K562 (cell line): ENCODE results near the gene PATE4. TPM values are rescaled to one million over a fixed set of nuclear protein-coding genes. Genes with fewer than 3 reads are reported as not detected.
A peak's percentile ranks its signal among the peaks of the same experiment; 100 is the strongest.

ENCODE experiments used
- ARID1B ChIP-seq: fragments of 450-650 bp; IDR thresholded peaks from 2 replicates; pipeline ENCODE4 v1.6.1; 2016; ENCODE audit warnings: antibody characterized with exemption, mild to moderate bottlenecking, inconsistent platforms
- CBFA2T3 ChIP-seq: fragments of 450-650 bp; IDR thresholded peaks from 2 replicates; pipeline ENCODE4 v1.6.1; 2017
- HEY1 ChIP-seq: fragments of 250-450 bp; sonication (Bioruptor Pico); IDR thresholded peaks from 2 replicates; pipeline ENCODE4 v1.5.0; 2020; ENCODE audit warnings: mild to moderate bottlenecking, moderate library complexity, borderline replicate concordance
- MTA2 ChIP-seq: fragments of 450-650 bp; IDR thresholded peaks from 2 replicates; pipeline ENCODE4 v1.6.1; 2016; ENCODE audit warnings: low read depth
- MXI1 ChIP-seq: IDR thresholded peaks from 2 replicates; pipeline ENCODE4 v1.6.1; 2011; ENCODE audit warnings: low read depth, mild to moderate bottlenecking, improper control_type of control experiment, low read length
- PCBP1 ChIP-seq: fragments of 200-400 bp; formaldehyde crosslinking; IDR thresholded peaks from 2 replicates; pipeline ENCODE4 v1.6.1; 2018; ENCODE audit warnings: mild to moderate bottlenecking, low read depth, low read length; ENCODE audit not compliant: poor library complexity, severe bottlenecking
- polyA plus RNA-seq, 8 experiments: library from polyadenylated mRNA; depleted of rRNA in 4 of 8; stranded (reverse) in 5 of 8; unstranded in 3 of 8; fragments of >200 nt; fragmentation: Nextera tagmentation in 2 of 8; fragmentation: Illumina TruSeq in 1 of 8; extraction: Ambion mirVana in 2 of 8; extraction: Trizol in 1 of 8; gene quantifications; 2 replicates each; pipeline versions ENCODE4 v1.2.1 to v1.2.3, GENCODE V29; 2011 to 2014; ENCODE audit warnings: inconsistent platforms in 1 of 8, missing spikeins in 1 of 8
- total RNA-seq, 7 experiments: library from RNA; depleted of rRNA in 6 of 7; stranded (reverse); fragments of >200 nt in 6 of 7; fragmentation: Illumina TruSeq in 2 of 7; extraction: Trizol in 2 of 7; gene quantifications; 2 replicates each; pipeline versions ENCODE4 v1.2.1 to v1.2.3, GENCODE V29; 2011 to 2021; ENCODE audit warnings: low replicate concordance in 1 of 7
- TF ChIP-seq, protein P1 (sequence below): fragments of 450-650 bp; formaldehyde crosslinking; IDR thresholded peaks from 2 replicates; pipeline ENCODE4 v1.4.0; 2020; ENCODE audit warnings: mild to moderate bottlenecking, moderate library complexity
- TF ChIP-seq, protein P2 (sequence below): fragments of 250-450 bp; sonication (Bioruptor Pico); IDR thresholded peaks from 2 replicates; pipeline ENCODE4 v1.4.0; 2020; ENCODE audit warnings: borderline replicate concordance
- TF ChIP-seq, protein P3 (sequence below): IDR thresholded peaks from 3 replicates; pipeline ENCODE4 v1.6.1; 2011; ENCODE audit warnings: borderline replicate concordance, mild to moderate bottlenecking, moderate library complexity; ENCODE audit not compliant: insufficient read length; ENCODE audit errors: extremely low read depth

Gene PATE4
- total and polyA plus RNA-seq, 9 of the 15 experiments (the other 6 are each of a cell fraction or from before 2014, with no cell fraction given), result not detected

DNA sequence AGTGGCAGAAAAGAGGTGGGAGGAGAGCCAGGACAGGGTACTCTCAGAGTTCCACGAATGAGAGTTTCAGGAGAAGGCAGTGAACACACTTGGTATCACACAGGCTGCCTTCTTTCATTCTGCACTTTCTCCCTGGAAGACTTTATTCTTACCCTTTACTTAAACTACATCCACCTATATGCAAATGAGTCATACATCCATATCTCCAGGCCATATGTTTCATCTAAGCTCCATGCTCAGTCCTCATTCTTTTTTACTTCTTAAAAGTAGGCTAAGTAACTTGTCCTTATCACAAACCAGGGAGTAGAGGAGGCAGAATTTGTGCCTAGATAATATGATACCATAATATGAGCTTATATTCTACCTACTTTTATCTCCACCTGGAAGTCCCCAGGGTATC lies 48.2 kb downstream of the PATE4 start (continued):
- TF ChIP-seq, protein P1, sequence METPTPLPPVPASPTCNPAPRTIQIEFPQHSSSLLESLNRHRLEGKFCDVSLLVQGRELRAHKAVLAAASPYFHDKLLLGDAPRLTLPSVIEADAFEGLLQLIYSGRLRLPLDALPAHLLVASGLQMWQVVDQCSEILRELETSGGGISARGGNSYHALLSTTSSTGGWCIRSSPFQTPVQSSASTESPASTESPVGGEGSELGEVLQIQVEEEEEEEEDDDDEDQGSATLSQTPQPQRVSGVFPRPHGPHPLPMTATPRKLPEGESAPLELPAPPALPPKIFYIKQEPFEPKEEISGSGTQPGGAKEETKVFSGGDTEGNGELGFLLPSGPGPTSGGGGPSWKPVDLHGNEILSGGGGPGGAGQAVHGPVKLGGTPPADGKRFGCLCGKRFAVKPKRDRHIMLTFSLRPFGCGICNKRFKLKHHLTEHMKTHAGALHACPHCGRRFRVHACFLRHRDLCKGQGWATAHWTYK (CRISPR knock-in tag), result no peak
- TF ChIP-seq PCBP1, result no peak
- TF ChIP-seq, protein P2, sequence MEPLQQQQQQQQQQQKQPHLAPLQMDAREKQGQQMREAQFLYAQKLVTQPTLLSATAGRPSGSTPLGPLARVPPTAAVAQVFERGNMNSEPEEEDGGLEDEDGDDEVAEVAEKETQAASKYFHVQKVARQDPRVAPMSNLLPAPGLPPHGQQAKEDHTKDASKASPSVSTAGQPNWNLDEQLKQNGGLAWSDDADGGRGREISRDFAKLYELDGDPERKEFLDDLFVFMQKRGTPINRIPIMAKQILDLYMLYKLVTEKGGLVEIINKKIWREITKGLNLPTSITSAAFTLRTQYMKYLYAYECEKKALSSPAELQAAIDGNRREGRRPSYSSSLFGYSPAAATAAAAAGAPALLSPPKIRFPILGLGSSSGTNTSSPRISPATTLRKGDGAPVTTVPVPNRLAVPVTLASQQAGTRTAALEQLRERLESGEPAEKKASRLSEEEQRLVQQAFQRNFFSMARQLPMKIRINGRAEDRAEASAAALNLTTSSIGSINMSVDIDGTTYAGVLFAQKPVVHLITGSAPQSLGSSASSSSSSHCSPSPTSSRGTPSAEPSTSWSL (CRISPR knock-in tag), result no peak
- TF ChIP-seq, protein P3, sequence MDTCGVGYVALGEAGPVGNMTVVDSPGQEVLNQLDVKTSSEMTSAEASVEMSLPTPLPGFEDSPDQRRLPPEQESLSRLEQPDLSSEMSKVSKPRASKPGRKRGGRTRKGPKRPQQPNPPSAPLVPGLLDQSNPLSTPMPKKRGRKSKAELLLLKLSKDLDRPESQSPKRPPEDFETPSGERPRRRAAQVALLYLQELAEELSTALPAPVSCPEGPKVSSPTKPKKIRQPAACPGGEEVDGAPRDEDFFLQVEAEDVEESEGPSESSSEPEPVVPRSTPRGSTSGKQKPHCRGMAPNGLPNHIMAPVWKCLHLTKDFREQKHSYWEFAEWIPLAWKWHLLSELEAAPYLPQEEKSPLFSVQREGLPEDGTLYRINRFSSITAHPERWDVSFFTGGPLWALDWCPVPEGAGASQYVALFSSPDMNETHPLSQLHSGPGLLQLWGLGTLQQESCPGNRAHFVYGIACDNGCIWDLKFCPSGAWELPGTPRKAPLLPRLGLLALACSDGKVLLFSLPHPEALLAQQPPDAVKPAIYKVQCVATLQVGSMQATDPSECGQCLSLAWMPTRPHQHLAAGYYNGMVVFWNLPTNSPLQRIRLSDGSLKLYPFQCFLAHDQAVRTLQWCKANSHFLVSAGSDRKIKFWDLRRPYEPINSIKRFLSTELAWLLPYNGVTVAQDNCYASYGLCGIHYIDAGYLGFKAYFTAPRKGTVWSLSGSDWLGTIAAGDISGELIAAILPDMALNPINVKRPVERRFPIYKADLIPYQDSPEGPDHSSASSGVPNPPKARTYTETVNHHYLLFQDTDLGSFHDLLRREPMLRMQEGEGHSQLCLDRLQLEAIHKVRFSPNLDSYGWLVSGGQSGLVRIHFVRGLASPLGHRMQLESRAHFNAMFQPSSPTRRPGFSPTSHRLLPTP, result no peak
- TF ChIP-seq ARID1B, result no peak
- TF ChIP-seq CBFA2T3, result peak; percentile 73
- no peak for TF ChIP-seq MTA2
- TF ChIP-seq HEY1 (CRISPR knock-in tag), result no peak
- TF ChIP-seq MXI1, result no peak
